GM20431 (cell line): ENCODE measurements around the gene CDH13.
"Not testable (repeated sequence)": the region's sequence is repeated elsewhere in the genome, so short reads cannot be mapped to it uniquely, and the experiment has no call there.

ENCODE experiments used
- in situ Hi-C: fragments of 300-500 bp; cut with MseI, MboI; formaldehyde crosslinking; loops from one replicate; pipeline ENCODE4 v1.15.0; 2020; ENCODE audit warnings: low sequenced_read_pairs; ENCODE audit not compliant: unreplicated experiment

Gene CDH13

GRCh38 chr16:82911925-82912324 lies 285.2 kb downstream of the CDH13 start:
- in situ Hi-C loops: no loop called here

DNA sequence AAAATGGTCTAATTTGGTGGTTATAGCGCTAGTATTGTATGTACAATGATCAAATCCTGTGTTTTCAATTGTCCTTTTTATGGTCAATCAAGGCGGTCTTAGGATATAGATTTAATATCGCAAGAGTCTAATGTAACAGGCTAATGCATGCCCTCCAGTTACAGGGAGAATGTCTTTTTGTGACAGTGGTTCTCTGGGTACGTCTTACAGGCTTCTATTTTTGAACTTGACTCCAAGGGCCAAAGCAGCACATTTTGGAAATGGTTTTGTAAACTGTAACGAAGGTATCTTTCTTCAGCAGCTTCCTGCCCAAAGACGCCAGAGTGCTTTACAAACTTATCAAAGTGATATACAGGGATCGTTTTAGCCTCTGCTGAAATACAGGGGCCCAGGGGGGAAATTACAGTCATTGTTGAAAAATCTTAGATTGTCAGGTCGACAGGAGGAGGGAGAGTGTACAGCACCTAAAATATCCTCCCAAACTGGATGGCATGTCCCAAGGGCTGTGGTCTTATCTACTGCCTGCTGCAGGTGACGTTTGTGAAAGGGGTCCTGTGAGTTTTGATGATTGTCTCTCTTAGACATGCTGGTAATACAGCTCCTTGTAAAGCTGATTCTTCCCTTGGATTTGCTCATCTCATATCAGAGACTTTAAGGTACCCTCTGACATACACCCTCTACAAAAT lies 288.5 kb downstream of the CDH13 start:
- in situ Hi-C loops: no loop called here

GRCh38 chr16:82917886-82918595 lies 291.3 kb downstream of the CDH13 start:
- in situ Hi-C loops: no loop called here

DNA sequence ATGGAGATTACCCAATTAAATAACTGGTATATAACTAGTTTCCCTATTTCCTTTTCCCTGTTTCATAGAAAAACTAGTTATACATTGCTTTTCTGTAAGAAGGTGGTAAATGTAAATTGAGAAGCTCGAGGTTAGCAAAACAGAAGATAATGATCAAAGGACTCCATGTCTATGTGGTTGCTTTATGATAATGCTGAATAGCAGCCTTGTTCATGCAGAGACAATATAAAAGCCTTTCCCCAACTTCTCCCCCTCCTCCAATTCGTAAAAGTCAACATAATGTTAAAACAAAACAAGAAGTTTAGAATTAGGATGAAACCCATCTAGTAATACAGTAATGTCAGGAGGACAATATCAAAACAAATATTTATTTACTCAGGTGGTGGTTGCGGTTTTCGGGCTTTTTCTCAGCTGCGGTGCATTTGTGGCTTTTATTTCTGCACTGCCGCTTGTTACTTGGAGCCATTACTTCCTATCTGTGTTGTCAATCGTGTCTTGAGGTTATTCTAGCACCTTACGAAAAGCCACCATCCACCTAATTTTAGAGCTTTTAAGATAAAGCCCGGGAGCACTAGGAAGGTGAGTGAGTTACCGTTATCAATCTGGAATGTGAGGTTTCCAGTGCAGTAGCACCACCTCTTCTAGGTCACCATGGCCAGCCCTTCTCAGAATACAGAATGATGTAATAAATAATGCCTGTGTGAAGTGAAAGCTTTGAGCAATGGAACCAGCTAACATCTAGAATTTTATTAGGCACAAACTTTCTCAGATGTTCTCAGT lies 297.5 kb downstream of the CDH13 start:
- in situ Hi-C loops: no loop called here

GRCh38 chr16:82926500-82926899 lies 299.7 kb downstream of the CDH13 start:
- in situ Hi-C loops: no loop called here

GRCh38 chr16:82933933-82934332 lies 307.2 kb downstream of the CDH13 start:
- in situ Hi-C loops: not testable (repeated sequence)

GRCh38 chr16:82935766-82936165 lies 309.0 kb downstream of the CDH13 start:
- in situ Hi-C loops: no loop called here

DNA sequence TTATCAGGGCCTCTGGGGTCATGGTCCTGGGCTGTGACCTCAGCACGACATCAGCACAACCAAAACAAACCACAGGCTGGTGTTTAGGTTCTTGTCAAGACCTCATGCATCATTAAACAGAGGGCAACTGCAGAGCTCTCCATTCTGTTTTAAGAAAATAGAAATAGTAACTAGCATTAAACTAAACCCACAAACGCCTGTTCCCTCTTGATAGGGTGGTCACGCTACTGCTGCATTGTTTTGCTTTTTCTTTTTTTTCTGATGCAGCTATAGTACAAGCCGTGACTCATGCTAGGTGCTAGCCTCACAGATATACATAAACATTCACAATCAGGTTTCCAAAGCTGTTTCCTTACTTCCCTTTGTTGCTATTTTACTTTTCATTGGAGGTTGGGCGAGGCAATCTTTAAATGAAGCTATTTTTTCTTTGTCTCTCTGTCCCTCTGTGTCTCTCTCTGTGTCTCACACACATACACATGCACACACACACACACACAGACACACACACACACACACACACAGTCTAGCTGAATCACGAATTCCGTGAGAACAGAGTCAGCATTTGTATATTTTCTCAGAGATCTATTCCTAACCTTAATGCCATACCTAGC lies 310.3 kb downstream of the CDH13 start:
- in situ Hi-C loops: no loop called here

DNA sequence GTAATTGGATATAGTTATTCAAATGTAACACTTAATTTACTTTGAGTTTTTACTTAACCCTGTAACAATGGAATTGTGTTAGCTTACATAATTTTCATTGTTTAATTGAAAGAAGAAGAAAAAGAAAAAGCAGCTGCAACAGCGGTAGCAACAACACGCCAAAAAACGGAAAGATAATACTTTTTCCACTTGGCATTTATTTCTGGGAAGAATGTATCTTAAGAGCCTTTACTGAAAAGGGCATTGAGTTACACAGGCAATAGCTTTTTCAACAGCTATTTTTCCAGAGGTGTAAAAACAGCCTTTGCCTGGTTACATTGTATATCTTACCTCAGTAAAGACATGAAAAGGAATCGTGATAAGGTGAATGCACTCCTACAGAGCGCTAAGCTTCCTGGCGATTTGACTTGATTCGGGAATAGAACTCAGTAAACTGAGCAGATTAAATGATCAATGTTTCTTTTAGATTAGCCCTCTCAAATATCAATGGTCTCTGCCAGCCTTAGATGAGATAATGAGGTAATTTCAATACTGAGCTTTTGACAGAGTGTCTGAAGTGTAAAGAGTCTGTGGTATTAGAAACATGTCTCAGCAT lies 311.3 kb downstream of the CDH13 start:
- in situ Hi-C loops: no loop called here

- in situ Hi-C loops: no loop called here
Observed at GRCh38 chr16:82943371-82943770, 316.6 kb downstream of the CDH13 start.

DNA sequence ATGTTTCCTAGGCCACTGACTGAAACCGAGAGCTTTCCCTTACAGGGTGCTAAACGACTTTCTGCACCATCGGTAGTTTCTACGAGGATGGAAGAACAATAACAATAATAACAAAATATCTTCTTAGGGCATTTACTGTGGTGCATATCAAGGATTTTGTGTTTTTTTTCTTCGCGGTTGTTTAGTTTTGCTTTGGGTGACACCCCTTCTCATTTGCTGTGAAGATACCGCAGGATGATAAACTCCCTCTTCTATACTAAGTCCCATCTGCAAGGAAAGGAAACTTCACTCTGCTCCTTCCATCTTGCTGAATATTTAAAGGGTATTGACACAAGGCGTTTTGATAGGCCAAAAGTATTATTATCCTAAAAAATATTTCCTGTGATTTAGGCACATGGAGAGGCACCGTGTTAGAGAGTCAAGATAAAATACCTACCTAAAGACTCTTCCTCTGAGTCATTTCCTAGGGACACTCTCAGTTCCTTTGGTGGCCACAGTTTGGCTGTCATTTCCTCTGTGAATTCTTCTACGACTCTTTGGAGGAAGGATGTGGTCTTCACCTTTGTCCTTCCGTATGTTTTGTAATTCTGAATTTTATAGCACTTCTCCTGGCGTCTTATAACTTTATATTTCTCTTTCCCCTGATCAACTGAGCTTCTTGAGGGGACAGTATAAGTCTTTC lies 318.8 kb downstream of the CDH13 start:
- in situ Hi-C loops: no loop called here

DNA sequence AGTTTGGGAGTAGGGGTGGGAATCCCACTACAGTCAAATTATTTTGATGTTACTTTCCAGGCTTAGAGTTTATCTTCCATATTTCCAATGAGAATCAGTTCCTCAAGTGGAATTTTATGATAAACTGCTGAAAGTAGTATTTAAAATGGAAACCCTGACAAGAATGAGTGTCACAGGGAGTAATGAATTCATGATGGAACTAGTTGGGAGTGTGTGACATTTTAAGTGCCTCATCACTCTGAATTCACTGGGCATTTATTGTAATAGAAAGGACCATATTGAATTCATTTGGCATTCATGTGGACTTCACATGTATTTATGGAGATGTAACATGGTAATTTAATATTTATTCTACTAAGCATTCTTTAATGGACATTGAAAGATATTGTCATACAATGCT lies 320.9 kb downstream of the CDH13 start:
- in situ Hi-C loops: no loop called here

DNA sequence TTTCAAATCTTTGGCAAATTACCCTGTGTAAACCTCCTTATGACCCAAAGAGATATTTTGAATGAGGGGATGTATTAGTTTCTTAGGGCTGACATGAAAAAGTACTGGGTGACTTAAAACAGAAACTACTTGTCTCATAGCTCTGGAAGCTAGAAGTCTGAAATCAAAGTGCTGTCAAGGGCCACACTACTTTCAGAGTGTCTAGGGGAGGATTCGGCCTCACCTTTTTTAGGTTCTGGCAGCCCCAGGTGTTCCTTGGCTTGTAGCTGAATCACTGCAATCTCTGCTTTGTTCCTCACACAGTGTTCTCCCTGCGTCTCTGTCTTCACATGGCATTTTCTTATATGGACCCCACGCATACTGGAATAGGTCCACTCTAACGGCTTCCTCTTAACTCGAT lies 322.2 kb downstream of the CDH13 start:
- in situ Hi-C loops: no loop called here

- in situ Hi-C loops: no loop called here
Observed at GRCh38 chr16:82953517-82953916, 326.7 kb downstream of the CDH13 start.

DNA sequence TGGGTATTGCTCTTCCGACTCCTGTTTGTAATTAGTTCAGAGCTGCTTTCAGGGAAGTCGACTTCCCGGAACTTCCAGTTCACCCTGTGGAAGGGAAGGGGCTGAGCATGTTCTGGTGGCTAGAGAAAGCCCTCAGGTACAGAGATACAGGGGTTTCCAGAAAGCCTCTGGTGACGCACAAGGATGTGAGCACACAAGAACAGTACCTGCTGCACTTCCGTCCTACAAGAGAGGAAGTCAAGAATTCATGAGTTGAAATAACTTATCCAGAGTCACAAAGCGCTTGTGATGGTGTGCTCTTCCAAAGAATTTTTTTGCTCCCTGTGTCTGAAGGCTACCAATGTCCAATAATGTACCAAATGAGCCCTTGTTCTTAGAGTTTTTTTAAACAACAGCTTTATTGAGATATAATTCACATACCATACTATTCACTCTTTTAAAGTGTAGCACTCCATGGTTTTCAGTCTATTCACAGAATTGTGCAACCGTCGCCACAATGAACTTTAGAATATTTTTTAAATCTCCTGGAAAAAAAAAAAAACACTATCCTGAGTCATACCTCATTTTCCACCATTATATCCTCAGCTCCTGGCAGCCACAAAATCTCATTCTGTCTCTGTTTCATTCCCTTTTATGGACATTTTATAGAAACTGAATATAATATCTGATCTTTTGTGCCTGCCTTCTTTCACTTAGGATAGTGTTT lies 327.6 kb downstream of the CDH13 start:
- in situ Hi-C loops: no loop called here

- in situ Hi-C loops: no loop called here
Observed at GRCh38 chr16:82955741-82956348, 329.1 kb downstream of the CDH13 start.

DNA sequence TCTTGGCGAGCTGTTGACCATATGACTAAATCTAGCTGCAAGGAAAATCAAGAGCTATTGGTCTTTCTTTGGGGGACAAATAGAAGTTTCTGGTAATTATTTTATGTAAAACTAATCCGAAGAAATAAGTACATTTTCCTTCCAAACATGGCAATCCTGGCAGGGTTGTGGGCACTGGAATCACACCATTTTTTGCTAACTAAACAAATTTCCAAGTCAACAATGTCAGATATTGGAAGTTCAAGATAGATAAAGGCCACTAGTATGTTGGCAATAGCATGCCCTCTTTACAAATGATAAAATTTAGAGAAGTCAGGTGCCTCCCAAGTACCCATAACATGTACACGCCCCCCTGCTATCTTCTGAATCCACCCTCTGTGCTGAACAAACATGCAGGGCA lies 330.4 kb downstream of the CDH13 start:
- in situ Hi-C loops: no loop called here

GRCh38 chr16:82960918-82961317 lies 334.1 kb downstream of the CDH13 start:
- in situ Hi-C loops: no loop called here

- in situ Hi-C loops: no loop called here
Observed at GRCh38 chr16:82963653-82964052, 336.9 kb downstream of the CDH13 start.
